HepG2 (cell line): ENCODE data around the gene CUL2. TPM values are rescaled to one million over a fixed set of nuclear protein-coding genes. Genes with fewer than 3 reads are reported as not detected.

Experiments
- ATAC-seq: fragments of 200-7000 bp; cut with Tn5 transposase; 3 replicates; pipeline ENCODE4 v1.9.1; 2020; ENCODE audit warnings: mild to moderate bottlenecking, moderate library complexity
- BruUV-seq: library from RNA; stranded (reverse); fragments of 400-500 nt; replicated peaks from 2 replicates; lab custom pipeline; 2021; lab: Mats Ljungman, UMichigan
- CTCF ChIA-PET: fragments of 300-600 bp; formaldehyde crosslinking; extraction: SDS; loops from one replicate; lab custom pipeline; 2021; ENCODE audit warnings: low total read pairs, inconsistent platforms, low intra/inter-chr PET ratio; lab: Yijun Ruan, JAX
- POLR2A ChIA-PET: fragments of 350-600 bp; sonication (Branson Sonifier 250); formaldehyde crosslinking; loops from one replicate; lab custom pipeline; 2020; ENCODE audit warnings: antibody characterized with exemption, inconsistent platforms; lab: Yijun Ruan, JAX
- DNase-seq: peaks from one replicate; pipeline ENCODE4 v3.0.0-alpha.2; 2015; ENCODE audit warnings: low spot score
- FAIRE-seq: peaks from 3 replicates; lab custom pipeline; 2011; peaks lifted over from hg19 to GRCh38; lab: Jason Lieb, UNC
- H2AFZ ChIP-seq: one replicate; pipeline ENCODE4 v1.6.1; 2011; ENCODE audit warnings: low read length, inconsistent platforms
- H3K27ac ChIP-seq: fragments of 300-600 bp; 3 replicates; pipeline ENCODE4 v1.8.0; 2011; ENCODE audit warnings: mixed run types, mild to moderate bottlenecking, mixed read lengths, low read length, inconsistent platforms; ENCODE audit not compliant: insufficient read depth; ENCODE audit errors: extremely low read length
- H3K27me3 ChIP-seq, 2 experiments: fragments of 200-600 bp in 1 of 2; 2 replicates in 1 of 2; 3 replicates in 1 of 2; pipeline versions ENCODE4 v1.6.0 to v1.8.0; 2011; ENCODE audit warnings: low read length in 2 of 2, mild to moderate bottlenecking in 2 of 2, moderate library complexity in 2 of 2, inconsistent platforms in 1 of 2; ENCODE audit not compliant: insufficient read depth in 2 of 2, control insufficient read depth in 1 of 2
- H3K36me3 ChIP-seq, 2 experiments: fragments of 200-600 bp in 1 of 2; replicated peaks in 1 of 2; 2 replicates in 1 of 2; 3 replicates in 1 of 2; pipeline versions ENCODE4 v1.5.1 to v1.8.0; 2011; ENCODE audit warnings: low read length in 2 of 2, inconsistent platforms in 1 of 2; ENCODE audit not compliant: insufficient read depth in 2 of 2, control insufficient read depth in 1 of 2
- H3K4me1 ChIP-seq: 2 replicates; pipeline ENCODE4 v1.5.1; 2012; ENCODE audit warnings: low read length, inconsistent platforms; ENCODE audit not compliant: insufficient read depth
- H3K4me2 ChIP-seq: 2 replicates; pipeline ENCODE4 v1.6.0; 2011; ENCODE audit warnings: low read depth, low read length, inconsistent platforms
- H3K4me3 ChIP-seq, 3 experiments: fragments of 200-600 bp in 1 of 3; sonication (generic), shearing (Covaris generic) in 1 of 3; replicated peaks in 1 of 3; 2 replicates each; pipeline ENCODE4 v1.5.1; 2011 to 2016; ENCODE audit warnings: low read length in 3 of 3, inconsistent platforms in 2 of 3, low read depth in 2 of 3, mild to moderate bottlenecking in 2 of 3, control low read depth in 1 of 3, mixed read lengths in 1 of 3; ENCODE audit not compliant: insufficient read depth in 1 of 3
- H3K79me2 ChIP-seq: one replicate; pipeline ENCODE4 v1.6.1; 2011; ENCODE audit warnings: low read length, inconsistent platforms; ENCODE audit not compliant: insufficient read depth
- H3K9ac ChIP-seq: 2 replicates; pipeline ENCODE4 v1.6.0; 2011; ENCODE audit warnings: mild to moderate bottlenecking, low read depth, low read length, inconsistent platforms; ENCODE audit not compliant: insufficient read depth
- H3K9me3 ChIP-seq: 2 replicates; pipeline ENCODE4 v1.5.1; 2012; ENCODE audit warnings: mild to moderate bottlenecking, low read length
- H4K20me1 ChIP-seq: 2 replicates; pipeline ENCODE4 v1.6.0; 2011; ENCODE audit warnings: inconsistent platforms, mild to moderate bottlenecking, low read length, moderate library complexity; ENCODE audit not compliant: insufficient read depth
- HIVEP1 ChIP-seq: sonication (generic); formaldehyde crosslinking; IDR thresholded peaks from 2 replicates; pipeline ENCODE4 v1.4.0; 2020; ENCODE audit warnings: mild to moderate bottlenecking, missing genetic modification reagents
- MED1 ChIP-seq: sonication (generic); formaldehyde crosslinking; IDR thresholded peaks from 2 replicates; pipeline ENCODE4 v1.4.0; 2020; ENCODE audit warnings: missing genetic modification reagents
- NFYC ChIP-seq: IDR thresholded peaks from 2 replicates; pipeline ENCODE4 v1.6.1; 2016; ENCODE audit warnings: missing genetic modification reagents, missing compliant biosample characterization
- NKX3-1 ChIP-seq: sonication (generic); formaldehyde crosslinking; IDR thresholded peaks from 2 replicates; pipeline ENCODE4 v1.5.0; 2020; ENCODE audit warnings: missing genetic modification reagents
- NR2C2 ChIP-seq: sonication (generic); formaldehyde crosslinking; IDR thresholded peaks from 2 replicates; pipeline ENCODE4 v1.4.0; 2020; ENCODE audit warnings: missing genetic modification reagents, mild to moderate bottlenecking, moderate library complexity, borderline replicate concordance
- PAXIP1 ChIP-seq: sonication (generic); formaldehyde crosslinking; conservative IDR thresholded peaks from 2 replicates; pipeline ENCODE4 v1.4.0; 2020; ENCODE audit warnings: mild to moderate bottlenecking, missing genetic modification reagents, moderate library complexity
- RCOR2 ChIP-seq: IDR thresholded peaks from 2 replicates; pipeline ENCODE4 v1.6.1; 2016; ENCODE audit warnings: missing biosample characterization, missing genetic modification reagents
- ZFP36L2 ChIP-seq: sonication (generic); formaldehyde crosslinking; IDR thresholded peaks from 2 replicates; pipeline ENCODE4 v1.4.0; 2020; ENCODE audit warnings: missing genetic modification reagents
- ZNF18 ChIP-seq: sonication (generic); formaldehyde crosslinking; IDR thresholded peaks from 2 replicates; pipeline ENCODE4 v1.8.0; 2022; ENCODE audit warnings: mild to moderate bottlenecking, missing genetic modification reagents; ENCODE audit not compliant: insufficient replicate concordance
- ZNF296 ChIP-seq: sonication (generic); formaldehyde crosslinking; conservative IDR thresholded peaks from 2 replicates; pipeline ENCODE4 v1.5.0; 2020; ENCODE audit warnings: mild to moderate bottlenecking, missing genetic modification reagents
- ZNF460 ChIP-seq: sonication (generic); formaldehyde crosslinking; IDR thresholded peaks from 2 replicates; pipeline ENCODE4 v1.5.1; 2020; ENCODE audit warnings: missing genetic modification reagents, mild to moderate bottlenecking, borderline replicate concordance
- WGBS: methylation state at CpG from one replicate; pipeline ENCODE4 v1.1.6; 2017; ENCODE audit warnings: low lambda C conversion rate; 5-methylcytosine and 5-hydroxymethylcytosine counted together
- in situ Hi-C: cut with HindIII; loops from 2 replicates; pipeline ENCODE4 v1.10.0; 2017; ENCODE audit warnings: low pct_unique_long_range_greater_than_20kb; ENCODE audit not compliant: extremely low pct_ligation_motif_present
- intact Hi-C: fragments of 100-400 bp; cut with micrococcal nuclease; formaldehyde crosslinking; loops from one replicate; pipeline ENCODE4 v1.10.0; 2022; ENCODE audit not compliant: unreplicated experiment
- polyA plus RNA-seq, 8 experiments: library from polyadenylated mRNA; depleted of rRNA in 3 of 8; stranded (reverse) in 7 of 8; unstranded in 1 of 8; fragments of >200 nt; fragmentation: Illumina TruSeq in 4 of 8; extraction: Trizol in 4 of 8; gene quantifications; 2 replicates each; pipeline versions ENCODE4 v1.2.1 to v1.2.3, GENCODE V29; 2011 to 2016; ENCODE audit warnings: low read depth in 4 of 8, missing spikeins in 1 of 8, mixed read lengths in 1 of 8; ENCODE audit not compliant: insufficient read depth in 1 of 8
- total RNA-seq, 5 experiments: library from RNA; depleted of rRNA; stranded (reverse); fragments of >200 nt; fragmentation: Illumina TruSeq; extraction: Trizol; gene quantifications; 2 replicates each; pipeline ENCODE4 v1.2.3, GENCODE V29; 2016; ENCODE audit warnings: low read depth in 1 of 5

The CUL2 gene
- total and polyA plus RNA-seq, 2 of the 13 experiments (the other 11 are each of a cell fraction or from before 2014, with no cell fraction given): 9.6 to 33.1 TPM

- TF ChIP-seq NFYC (CRISPR knock-in tag) (no peak), NKX3-1 (no peak), ZFP36L2 (no peak)
These were observed at the start of gene CUL2 (continued) for GRCh38 chr10:35090162-35090954.

- no peaks in the 10 kb centered on the region for H3K27me3 ChIP-seq
- no peak overlapping the region for H3K4me3 ChIP-seq
- CTCF ChIA-PET: no interaction called here
- H3K9me3 ChIP-seq: no peaks in the 10 kb centered on the region
- WGBS: 93% methylated on average over 4 of the region's 4 CpGs
- no peaks in the 10 kb centered on the region for H3K36me3 ChIP-seq
- POLR2A ChIA-PET: no interaction called here
- in situ Hi-C loops: no loop called here
- no peak for FAIRE-seq
- no peak for TF ChIP-seq ZNF460 (CRISPR knock-in tag)
- TF ChIP-seq, all 625 proteins: peak for 0
- intact Hi-C loops: no loop called here
- peaks cover 8% of the 10 kb centered on the region for H3K4me1 ChIP-seq
- DNase-seq (no peak), ATAC-seq (no peak)
- no peak overlapping the region for H2AFZ ChIP-seq
- H3K4me2 ChIP-seq: no peak overlapping the region
- no peak overlapping the region for H3K9ac ChIP-seq
- no peaks in the 10 kb centered on the region for H3K79me2 ChIP-seq
- BruUV-seq: no TSS peak
- no peaks in the 10 kb centered on the region for H4K20me1 ChIP-seq
- no peak overlapping the region for H3K27ac ChIP-seq
These were observed 46.2 kb upstream of the CUL2 start for GRCh38 chr10:35136263-35136815.

- ATAC-seq (no peak), DNase-seq (no peak), FAIRE-seq (no peak)
- Histone ChIP-seq H3K9me3 (no peaks in the 10 kb centered on the region), H3K4me1 (peaks cover 8% of the 10 kb centered on the region), H3K36me3 (no peaks in the 10 kb centered on the region), H3K9ac (no peak overlapping the region), H3K4me3 (no peak overlapping the region), H3K79me2 (peaks cover under 1% of the 10 kb centered on the region), H2AFZ (no peak overlapping the region), H4K20me1 (no peaks in the 10 kb centered on the region), H3K4me2 (no peak overlapping the region), H3K27ac (no peak overlapping the region), H3K27me3 (no peaks in the 10 kb centered on the region)
- no TSS peak for BruUV-seq
- POLR2A ChIA-PET: no interaction called here
- CTCF ChIA-PET: no interaction called here
- 92% methylated on average over 5 of the region's 5 CpGs for WGBS
- intact Hi-C loops (no loop called here), in situ Hi-C loops (no loop called here)
- no peak for TF ChIP-seq HIVEP1 (CRISPR knock-in tag)
- TF ChIP-seq MED1 (CRISPR knock-in tag): no peak
- no peak for TF ChIP-seq ZNF296 (CRISPR knock-in tag)
- no peak for TF ChIP-seq NR2C2
- no peak for TF ChIP-seq PAXIP1 (CRISPR knock-in tag)
- no peak for TF ChIP-seq RCOR2 (CRISPR knock-in tag)
- no peak for TF ChIP-seq ZNF18 (CRISPR knock-in tag)
These were observed 45.7 kb upstream of the CUL2 start for GRCh38 chr10:35135861-35136260.
